ENCODE results near the gene CHD3.

The CHD3 gene

GRCh38 chr17:7903154-7904103, 14.8 kb downstream of the CHD3 start:
- no peak for DNase-seq

GRCh38 chr17:7909089-7909488, 20.5 kb downstream of the CHD3 start:
- DNase-seq: no peak

GRCh38 chr17:7910281-7910680, 21.7 kb downstream of the CHD3 start:
- DNase-seq: no peak

GRCh38 chr17:7910711-7911110, 22.1 kb downstream of the CHD3 start:
- DNase-seq: no peak

- no peak for DNase-seq
Observed at GRCh38 chr17:7911116-7911515, 22.5 kb downstream of the CHD3 start.

GRCh38 chr17:7912927-7913524, 24.4 kb downstream of the CHD3 start:
- DNase-seq: peak; percentile 58

GRCh38 chr17:7915179-7915610, 26.6 kb downstream of the CHD3 start:
- DNase-seq: peak; percentile 84

GRCh38 chr17:7915611-7916384, 27.2 kb downstream of the CHD3 start, which contains the start of gene RNF227:
Gene RNF227, minus strand, starts transcription at chr17:7916289. Its CDS starts 94 bp downstream, at chr17:7916195.
- peak; percentile 84 for DNase-seq

- no peak for DNase-seq
Observed at GRCh38 chr17:7916385-7916682, 27.7 kb downstream of the CHD3 start.

- DNase-seq: no peak
Observed at GRCh38 chr17:7916808-7917207, 28.2 kb downstream of the CHD3 start.

- DNase-seq: no peak
Observed at GRCh38 chr17:7922269-7922844, 33.8 kb downstream of the CHD3 start.

- DNase-seq: no peak
Observed at GRCh38 chr17:7922845-7923628, 34.4 kb downstream of the CHD3 start.

- no peak for DNase-seq
Observed at GRCh38 chr17:7927596-7927995, 39.0 kb downstream of the CHD3 start.

GRCh38 chr17:7929158-7930023, 40.8 kb downstream of the CHD3 start, which contains the start of gene KCNAB3:
Gene KCNAB3, minus strand, starts transcription at chr17:7929856. Its CDS starts 421 bp downstream, at chr17:7929435.
- DNase-seq: no peak

GRCh38 chr17:7930841-7931631, 42.4 kb downstream of the CHD3 start:
- no peak for DNase-seq

GRCh38 chr17:7931709-7932482, 43.3 kb downstream of the CHD3 start, which contains the start of the genes CNTROB and TRAPPC1:
Gene CNTROB, plus strand, starts transcription at chr17:7932206. Its CDS starts 874 bp downstream, at chr17:7933080.
Gene TRAPPC1, minus strand, starts transcription at chr17:7931946. Its CDS starts 117 bp downstream, at chr17:7931829.
- DNase-seq: peak; percentile 98

- no peak for DNase-seq
Observed at GRCh38 chr17:7932483-7932891, 43.9 kb downstream of the CHD3 start.

GRCh38 chr17:7932949-7933348, 44.4 kb downstream of the CHD3 start:
- DNase-seq: peak; percentile 32

- no peak for DNase-seq
Observed at GRCh38 chr17:7935859-7936258, 47.3 kb downstream of the CHD3 start.
